Lower lobe of right lung (tissue), 2 donors: Measurements from ENCODE around the gene DNAH11. TPM values are rescaled to one million over a fixed set of nuclear protein-coding genes. Genes with fewer than 3 reads are reported as not detected.

Source experiments
- ATAC-seq, 2 donors: fragments of 200-7000 bp; cut with Tn5 transposase; one replicate each; pipeline ENCODE4 v1.9.1; 2020 to 2022; ENCODE audit warnings: mild to moderate bottlenecking in 2 of 2, moderate library complexity in 2 of 2
- DNase-seq: peaks from one replicate; pipeline ENCODE4 v3.0.0-alpha.2; 2020
- H3K27ac ChIP-seq: fragments of 200-600 bp; one replicate; pipeline ENCODE4 v1.8.0; 2022
- H3K27me3 ChIP-seq: fragments of 200-600 bp; one replicate; pipeline ENCODE4 v1.8.0; 2022; ENCODE audit warnings: low read depth
- H3K36me3 ChIP-seq: fragments of 200-600 bp; one replicate; pipeline ENCODE4 v1.8.0; 2022; ENCODE audit warnings: mild to moderate bottlenecking
- H3K4me1 ChIP-seq: fragments of 200-600 bp; one replicate; pipeline ENCODE4 v1.8.0; 2022
- H3K4me3 ChIP-seq: fragments of 200-600 bp; one replicate; pipeline ENCODE4 v1.8.0; 2022; ENCODE audit warnings: mild to moderate bottlenecking
- H3K9me3 ChIP-seq: fragments of 200-600 bp; one replicate; pipeline ENCODE4 v1.8.0; 2022
- intact Hi-C: fragments of 100-400 bp; cut with DNase I; formaldehyde crosslinking; loops from one replicate; pipeline ENCODE4 v1.11.0; 2022
- total RNA-seq: library from RNA; stranded (reverse); fragmentation: NEBNext Ultra II Directional; extraction: Animal tissue kit (Norgen Biotek cat#: 25700); gene quantifications from one replicate; pipeline ENCODE4 v1.2.1, GENCODE V29; 2021
- TF ChIP-seq, protein P1 (sequence below): fragments of 200-600 bp; IDR thresholded peaks from one replicate; pipeline ENCODE4 v1.8.0; 2022; ENCODE audit warnings: antibody characterized with exemption, mild to moderate bottlenecking
- donor health status: DM: no; HTN: yes; CAD: no; lungs with severe emphysema.

DNAH11 gene
- total RNA-seq, 1 donor from 2014 or later = 8.9 TPM

DNA sequence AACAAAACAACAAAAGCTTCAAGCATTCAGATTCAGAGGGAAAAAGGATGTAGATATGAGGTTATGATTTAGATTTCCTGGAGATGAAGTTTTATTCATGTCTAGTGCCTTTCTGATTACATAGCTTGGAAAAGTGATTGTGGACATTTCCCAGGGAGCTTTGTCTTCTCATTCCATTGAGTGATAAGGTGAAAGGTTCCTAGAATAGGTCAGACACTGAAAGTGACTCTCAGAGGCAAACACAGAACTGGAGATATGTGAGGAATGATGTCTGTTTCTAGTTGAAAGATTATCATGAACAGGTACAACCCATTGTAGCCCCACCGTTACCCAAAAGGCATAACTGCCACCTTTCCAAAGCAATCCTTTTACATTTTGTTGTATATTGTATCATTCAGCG, 223.4 kb downstream of the DNAH11 start:
- ATAC-seq = peak in 1 of 2 donors; percentile 43

GRCh38 chr7:21767300-21767900, 224.6 kb downstream of the DNAH11 start:
- no peak for DNase-seq

More for the DNA sequence above, 223.4 kb downstream of the DNAH11 start:
- Histone ChIP-seq H3K4me1 (no peaks in the 10 kb centered on the region), H3K36me3 (no peaks in the 10 kb centered on the region), H3K4me3 (no peak overlapping the region), H3K27me3 (peaks cover 12% of the 10 kb centered on the region), H3K27ac (no peak overlapping the region), H3K9me3 (no peaks in the 10 kb centered on the region)
- TF ChIP-seq, protein P1, sequence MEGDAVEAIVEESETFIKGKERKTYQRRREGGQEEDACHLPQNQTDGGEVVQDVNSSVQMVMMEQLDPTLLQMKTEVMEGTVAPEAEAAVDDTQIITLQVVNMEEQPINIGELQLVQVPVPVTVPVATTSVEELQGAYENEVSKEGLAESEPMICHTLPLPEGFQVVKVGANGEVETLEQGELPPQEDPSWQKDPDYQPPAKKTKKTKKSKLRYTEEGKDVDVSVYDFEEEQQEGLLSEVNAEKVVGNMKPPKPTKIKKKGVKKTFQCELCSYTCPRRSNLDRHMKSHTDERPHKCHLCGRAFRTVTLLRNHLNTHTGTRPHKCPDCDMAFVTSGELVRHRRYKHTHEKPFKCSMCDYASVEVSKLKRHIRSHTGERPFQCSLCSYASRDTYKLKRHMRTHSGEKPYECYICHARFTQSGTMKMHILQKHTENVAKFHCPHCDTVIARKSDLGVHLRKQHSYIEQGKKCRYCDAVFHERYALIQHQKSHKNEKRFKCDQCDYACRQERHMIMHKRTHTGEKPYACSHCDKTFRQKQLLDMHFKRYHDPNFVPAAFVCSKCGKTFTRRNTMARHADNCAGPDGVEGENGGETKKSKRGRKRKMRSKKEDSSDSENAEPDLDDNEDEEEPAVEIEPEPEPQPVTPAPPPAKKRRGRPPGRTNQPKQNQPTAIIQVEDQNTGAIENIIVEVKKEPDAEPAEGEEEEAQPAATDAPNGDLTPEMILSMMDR = no peak
- intact Hi-C loops = no loop called here
- DNase-seq = no peak

GRCh38 chr7:21768279-21768678, 225.4 kb downstream of the DNAH11 start:
- Histone ChIP-seq H3K27ac (no peak overlapping the region), H3K4me3 (no peak overlapping the region), H3K4me1 (no peaks in the 10 kb centered on the region), H3K36me3 (no peaks in the 10 kb centered on the region), H3K27me3 (peaks cover 12% of the 10 kb centered on the region), H3K9me3 (no peaks in the 10 kb centered on the region)
- TF ChIP-seq, protein P1 = no peak
- intact Hi-C loops = no loop called here
- no peak for ATAC-seq
- no peak for DNase-seq

More at GRCh38 chr7:21767300-21767900, 224.6 kb downstream of the DNAH11 start:
- no peaks in the 10 kb centered on the region for H3K4me1 ChIP-seq
- H3K27me3 ChIP-seq = peaks cover 12% of the 10 kb centered on the region
- H3K27ac ChIP-seq = no peak overlapping the region
- no peaks in the 10 kb centered on the region for H3K9me3 ChIP-seq
- no peak overlapping the region for H3K4me3 ChIP-seq
- peak; percentile 94 to 96 for ATAC-seq
- intact Hi-C loops = no loop called here
- no peaks in the 10 kb centered on the region for H3K36me3 ChIP-seq
- TF ChIP-seq, protein P1 = peak; percentile 61

DNA sequence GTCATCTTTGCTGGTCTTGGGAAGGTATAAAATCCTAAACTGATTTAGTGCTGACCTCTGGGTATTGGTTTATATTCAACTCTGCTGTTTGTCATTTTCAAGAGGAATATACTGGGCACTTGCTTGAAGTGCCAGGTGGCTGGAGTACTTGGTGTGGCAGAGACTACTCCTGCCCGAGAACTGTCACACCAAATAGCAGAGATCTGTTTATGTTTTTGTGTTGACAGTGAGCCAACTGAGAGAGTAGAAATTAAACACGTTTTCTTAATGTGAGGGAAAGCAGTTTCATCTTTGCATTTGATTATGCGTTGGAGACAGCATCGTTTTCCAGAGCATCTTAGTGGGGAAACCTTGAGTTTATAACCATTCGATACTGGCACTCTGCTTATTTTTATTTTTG, 228.4 kb downstream of the DNAH11 start:
- intact Hi-C loops = no loop called here
- Histone ChIP-seq H3K36me3 (no peaks in the 10 kb centered on the region), H3K27ac (no peak overlapping the region), H3K4me1 (no peaks in the 10 kb centered on the region), H3K4me3 (no peak overlapping the region), H3K9me3 (no peaks in the 10 kb centered on the region), H3K27me3 (peaks cover 12% of the 10 kb centered on the region)
- DNase-seq (no peak), ATAC-seq (no peak)
- TF ChIP-seq, protein P1 = no peak

DNA sequence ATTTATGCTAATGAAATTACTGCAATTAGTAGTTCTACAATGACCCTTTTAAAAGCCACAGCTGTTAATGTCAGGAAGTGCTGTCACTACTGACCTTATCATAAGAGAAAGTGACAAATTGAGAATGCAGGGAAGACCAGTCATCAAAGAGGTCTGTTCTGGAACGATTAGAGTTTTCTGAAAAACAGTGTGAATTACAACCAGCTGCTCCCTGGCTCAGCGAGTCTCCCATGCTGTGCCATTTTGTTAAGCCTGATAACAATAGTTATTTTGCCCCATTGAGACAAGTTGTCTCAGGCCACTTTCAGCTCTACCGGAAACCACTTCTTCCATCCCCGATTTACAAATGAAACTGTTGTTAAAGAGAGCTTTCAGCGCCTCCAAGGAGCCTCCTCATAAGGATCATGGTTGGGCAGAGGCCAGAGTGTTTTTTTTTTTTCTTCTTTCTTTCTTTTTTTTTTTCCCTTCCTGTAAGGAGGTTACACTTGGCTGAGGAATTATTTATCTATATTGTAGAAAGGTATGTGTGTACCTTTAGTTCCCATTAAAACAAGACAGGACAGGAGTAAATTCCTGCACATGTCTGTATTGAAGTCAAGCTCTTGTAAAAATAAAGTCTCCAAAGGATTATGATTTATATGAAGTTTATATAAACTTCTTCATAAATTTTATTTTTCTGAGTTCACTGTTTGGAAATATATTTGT, 229.2 kb downstream of the DNAH11 start:
- DNase-seq (no peak), ATAC-seq (no peak)
- Histone ChIP-seq H3K27me3 (peaks cover 12% of the 10 kb centered on the region), H3K4me3 (no peak overlapping the region), H3K4me1 (no peaks in the 10 kb centered on the region), H3K27ac (no peak overlapping the region), H3K36me3 (no peaks in the 10 kb centered on the region), H3K9me3 (no peaks in the 10 kb centered on the region)
- TF ChIP-seq, protein P1 = no peak
- intact Hi-C loops = no loop called here
